GM12891 (cell line): ENCODE results near the gene RBM26. TPM values are rescaled to one million over a fixed set of nuclear protein-coding genes. Genes with fewer than 3 reads are reported as not detected.
A peak's percentile ranks its signal among the peaks of the same experiment; 100 is the strongest.

Experiments used
- DNase-seq: peaks from one replicate; pipeline ENCODE4 v3.0.0; 2011; ENCODE audit warnings: low spot score; ENCODE audit not compliant: insufficient read length
- FAIRE-seq: peaks from 2 replicates; lab custom pipeline; 2011; peaks lifted over from hg19 to GRCh38; lab: Jason Lieb, UNC
- PAX5 ChIP-seq: IDR thresholded peaks from 2 replicates; pipeline ENCODE4 v1.6.1; 2011; ENCODE audit warnings: low read length, moderate library complexity, mild to moderate bottlenecking; ENCODE audit not compliant: insufficient read depth, severe bottlenecking
- POLR2A ChIP-seq: IDR thresholded peaks from 2 replicates; pipeline ENCODE4 v1.6.1; 2011; ENCODE audit warnings: low read depth, low read length, control low read depth
- POLR2AphosphoS5 ChIP-seq: IDR thresholded peaks from 2 replicates; pipeline ENCODE4 v1.6.1; 2011; ENCODE audit warnings: low read depth, low read length, control low read depth
- POU2F2 ChIP-seq: IDR thresholded peaks from 2 replicates; pipeline ENCODE4 v1.6.1; 2011; ENCODE audit warnings: low read depth, mild to moderate bottlenecking, control low read depth, low read length, moderate library complexity
- SPI1 ChIP-seq: IDR thresholded peaks from 2 replicates; pipeline ENCODE4 v1.6.1; 2011; ENCODE audit warnings: low read depth, low read length, control low read depth
- TAF1 ChIP-seq: IDR thresholded peaks from 2 replicates; pipeline ENCODE4 v1.6.1; 2011; ENCODE audit warnings: low read depth, low read length, control low read depth
- polyA plus RNA-seq: library from polyadenylated mRNA; unstranded; fragments of >200 nt; gene quantifications from one replicate; pipeline ENCODE4 v1.2.1, GENCODE V29; 2012; ENCODE audit warnings: low read depth, missing spikeins, inconsistent platforms; ENCODE audit not compliant: missing spikeins

Gene RBM26, protein sequence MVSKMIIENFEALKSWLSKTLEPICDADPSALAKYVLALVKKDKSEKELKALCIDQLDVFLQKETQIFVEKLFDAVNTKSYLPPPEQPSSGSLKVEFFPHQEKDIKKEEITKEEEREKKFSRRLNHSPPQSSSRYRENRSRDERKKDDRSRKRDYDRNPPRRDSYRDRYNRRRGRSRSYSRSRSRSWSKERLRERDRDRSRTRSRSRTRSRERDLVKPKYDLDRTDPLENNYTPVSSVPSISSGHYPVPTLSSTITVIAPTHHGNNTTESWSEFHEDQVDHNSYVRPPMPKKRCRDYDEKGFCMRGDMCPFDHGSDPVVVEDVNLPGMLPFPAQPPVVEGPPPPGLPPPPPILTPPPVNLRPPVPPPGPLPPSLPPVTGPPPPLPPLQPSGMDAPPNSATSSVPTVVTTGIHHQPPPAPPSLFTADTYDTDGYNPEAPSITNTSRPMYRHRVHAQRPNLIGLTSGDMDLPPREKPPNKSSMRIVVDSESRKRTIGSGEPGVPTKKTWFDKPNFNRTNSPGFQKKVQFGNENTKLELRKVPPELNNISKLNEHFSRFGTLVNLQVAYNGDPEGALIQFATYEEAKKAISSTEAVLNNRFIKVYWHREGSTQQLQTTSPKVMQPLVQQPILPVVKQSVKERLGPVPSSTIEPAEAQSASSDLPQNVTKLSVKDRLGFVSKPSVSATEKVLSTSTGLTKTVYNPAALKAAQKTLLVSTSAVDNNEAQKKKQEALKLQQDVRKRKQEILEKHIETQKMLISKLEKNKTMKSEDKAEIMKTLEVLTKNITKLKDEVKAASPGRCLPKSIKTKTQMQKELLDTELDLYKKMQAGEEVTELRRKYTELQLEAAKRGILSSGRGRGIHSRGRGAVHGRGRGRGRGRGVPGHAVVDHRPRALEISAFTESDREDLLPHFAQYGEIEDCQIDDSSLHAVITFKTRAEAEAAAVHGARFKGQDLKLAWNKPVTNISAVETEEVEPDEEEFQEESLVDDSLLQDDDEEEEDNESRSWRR
- polyA plus RNA-seq: 23.8 TPM

DNA sequence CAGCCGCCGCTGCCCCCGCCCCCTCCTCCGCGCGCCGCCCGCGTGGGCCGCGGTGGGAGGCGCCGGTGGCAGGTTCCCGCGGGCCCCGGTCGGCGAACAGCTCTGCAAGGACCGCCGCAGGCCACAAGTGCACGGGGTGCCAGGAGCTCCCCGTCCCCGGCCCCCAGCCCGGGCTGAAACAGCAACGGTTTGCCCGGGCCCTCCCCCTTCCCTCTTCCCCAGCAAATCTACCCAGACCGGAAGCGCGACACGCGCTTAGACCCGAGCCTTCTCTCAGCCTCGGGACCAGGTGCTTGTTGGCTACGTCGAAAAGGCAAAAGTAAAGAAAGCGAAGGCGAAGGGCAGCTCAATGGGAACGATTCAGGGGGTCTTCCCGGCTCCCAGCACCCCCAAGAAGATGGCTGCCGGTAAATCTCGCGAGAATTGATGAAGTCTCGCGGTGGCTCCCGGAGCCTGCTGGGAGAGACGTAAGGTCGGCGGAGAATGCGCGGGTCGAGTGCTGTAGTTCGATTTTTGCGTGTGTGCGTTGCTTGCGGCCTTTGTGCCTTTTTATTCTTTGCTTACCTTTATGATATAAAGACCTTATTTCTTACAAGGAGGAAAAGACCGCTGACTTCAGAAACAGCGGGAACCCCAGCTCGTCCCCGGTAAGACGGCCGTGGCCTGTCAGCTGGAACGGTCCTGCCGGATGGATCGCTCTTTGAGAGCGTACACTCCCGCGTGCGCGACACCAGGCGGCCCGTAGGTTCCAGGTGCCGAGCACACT lies at the start of gene RBM26:
TSS of gene RBM26 (minus strand) at position 425 of the 766 bp plus-strand sequence. CDS start 481 bp downstream, outside the sequence.
- TF ChIP-seq SPI1 (no peak), POLR2AphosphoS5 (peak; percentile 85), POLR2A (peak; percentile 93), PAX5 (peak; percentile 49), TAF1 (peak; percentile 92)
- FAIRE-seq: peak; percentile 96
- peak; percentile 70 for DNase-seq

GRCh38 chr13:79455331-79455730 lies 49.3 kb upstream of the RBM26 start:
- no peak for FAIRE-seq
- DNase-seq: no peak
- TF ChIP-seq TAF1 (no peak), POU2F2 (no peak), POLR2A (no peak), SPI1 (no peak), PAX5 (no peak)

GRCh38 chr13:79452239-79452913 lies 46.3 kb upstream of the RBM26 start:
- TF ChIP-seq POLR2AphosphoS5 (no peak), POLR2A (no peak), PAX5 (no peak), TAF1 (no peak), POU2F2 (no peak)
- FAIRE-seq: no peak
- DNase-seq: no peak

DNA sequence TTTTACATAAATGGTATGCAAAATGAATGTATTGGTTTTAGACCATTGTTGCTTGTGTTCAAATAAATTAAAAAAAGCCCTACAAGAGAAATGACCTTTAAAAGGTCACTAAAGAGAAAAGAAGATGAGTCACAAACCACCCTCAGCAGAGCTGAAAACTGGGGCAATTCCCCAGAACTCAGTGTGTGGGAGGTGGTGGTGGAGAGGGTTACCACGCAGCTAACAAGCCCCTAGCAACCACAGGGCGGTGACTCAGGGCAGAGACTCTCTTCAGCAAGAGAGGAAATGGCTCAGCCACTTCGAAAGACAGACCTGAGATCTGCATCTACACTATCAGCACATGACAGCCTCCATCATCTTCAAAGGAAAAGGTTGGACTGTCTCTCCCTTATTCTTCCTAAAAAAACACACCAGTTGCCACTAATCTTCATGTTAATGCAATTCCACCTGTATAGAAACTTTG lies 45.5 kb upstream of the RBM26 start:
- no peak for TF ChIP-seq TAF1
- no peak for TF ChIP-seq POLR2A
- 0 out of 2 replicates have a peak, but pooled peaks have one; percentile 36 for TF ChIP-seq POU2F2
- TF ChIP-seq SPI1: peak; percentile 75
- TF ChIP-seq POLR2AphosphoS5: no peak
- no peak for TF ChIP-seq PAX5
- peak; percentile 97 for FAIRE-seq
- DNase-seq: peak; percentile 22

DNA sequence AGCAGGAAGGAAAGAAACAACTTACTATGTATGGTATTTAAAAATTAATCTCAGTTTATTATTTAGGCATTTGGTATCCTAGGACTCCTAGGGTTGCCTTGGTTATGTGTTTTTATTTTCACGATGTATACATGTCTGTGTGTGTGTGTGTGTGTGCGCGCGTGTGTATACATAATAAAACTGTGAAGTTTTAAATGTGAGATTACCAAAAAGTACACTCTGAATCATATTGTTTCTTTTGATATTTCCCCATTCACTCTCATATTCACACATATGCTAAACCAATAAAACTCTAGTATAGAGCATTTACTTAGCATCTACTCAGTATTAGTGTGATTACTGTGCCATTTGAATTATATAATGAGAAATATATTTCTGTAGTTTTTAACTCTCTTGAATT lies 44.1 kb upstream of the RBM26 start:
- no peak for TF ChIP-seq POLR2AphosphoS5
- no peak for TF ChIP-seq SPI1
- TF ChIP-seq POU2F2: no peak
- no peak for TF ChIP-seq TAF1
- TF ChIP-seq PAX5: no peak
- TF ChIP-seq POLR2A: no peak
- no peak for DNase-seq
- no peak for FAIRE-seq

DNA sequence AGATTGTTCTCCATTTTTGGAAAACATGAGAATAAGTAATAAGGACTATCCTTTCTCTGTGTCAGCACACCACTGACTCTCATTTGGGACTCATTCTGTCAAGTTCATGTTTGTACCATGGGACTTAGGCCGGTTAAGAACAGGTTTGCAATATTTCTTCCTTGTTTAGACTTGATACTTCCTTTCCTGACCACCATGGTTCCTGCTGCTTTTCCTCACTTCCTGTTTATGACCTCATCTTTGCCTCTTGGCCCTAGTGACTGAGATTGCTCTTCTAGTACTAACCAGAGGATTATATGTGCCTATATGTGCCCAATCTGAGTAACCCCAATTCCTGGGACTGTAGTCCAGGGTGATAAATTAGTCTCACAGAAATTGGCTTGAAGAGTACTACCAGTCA lies 42.4 kb upstream of the RBM26 start:
- peak; percentile 54 for FAIRE-seq

GRCh38 chr13:79447741-79448140 lies 41.7 kb upstream of the RBM26 start:
- DNase-seq (no peak), FAIRE-seq (no peak)
- TF ChIP-seq POLR2A: no peak
- no peak for TF ChIP-seq POU2F2
- no peak for TF ChIP-seq TAF1
- TF ChIP-seq SPI1: no peak
- TF ChIP-seq POLR2AphosphoS5: no peak
- TF ChIP-seq PAX5: no peak

More for the DNA sequence above, 42.4 kb upstream of the RBM26 start:
- no peak for DNase-seq
- TF ChIP-seq SPI1 (peak; percentile 68), POLR2AphosphoS5 (no peak)

GRCh38 chr13:79447141-79447540 lies 41.1 kb upstream of the RBM26 start:
- TF ChIP-seq SPI1 (no peak), POU2F2 (no peak), POLR2A (no peak), POLR2AphosphoS5 (no peak), TAF1 (no peak), PAX5 (no peak)
- DNase-seq (no peak), FAIRE-seq (no peak)
